Measurements from ENCODE around the gene FNDC3A. TPM values are rescaled to one million over a fixed set of nuclear protein-coding genes. Genes with fewer than 3 reads are reported as not detected.
"Not testable (repeated sequence)": the region's sequence is repeated elsewhere in the genome, so short reads cannot be mapped to it uniquely, and the experiment has no call there.

Gene FNDC3A
- total and polyA plus RNA-seq, 2 donors from 2014 or later: 12.5 to 67.8 TPM

DNA sequence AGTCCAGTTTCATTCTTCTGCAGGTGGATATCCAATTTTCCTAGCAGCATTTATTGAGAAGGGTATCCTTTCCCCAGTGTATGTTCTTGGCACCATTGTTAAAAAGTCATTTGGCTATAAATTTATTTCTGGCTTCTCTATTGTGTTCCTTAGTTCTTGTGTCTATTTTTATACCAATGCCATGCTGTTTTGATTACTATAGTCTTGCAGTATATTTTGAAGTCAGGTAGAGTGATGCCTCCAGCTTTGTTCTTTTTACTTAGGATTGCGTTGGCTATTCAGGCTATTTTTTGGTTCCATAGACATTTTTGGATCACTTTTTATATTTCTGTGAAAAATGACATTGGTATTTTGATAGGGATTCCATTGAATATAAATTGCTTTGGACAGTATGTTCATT is 172.7 kb downstream of the FNDC3A start:
- Histone ChIP-seq H3K36me3 (ENCODE audit: control insufficient read depth in 2 of 3, insufficient read depth in 3 of 3, low read length in 3 of 3) (peaks cover 4 to 7% (median 6%) of the 10 kb centered on the region in 3 donors), H3K27ac (ENCODE audit: low read depth in 2 of 2, low read length in 2 of 2) (no peak overlapping the region), H3K9ac (ENCODE audit: low read length in 3 of 3) (no peak overlapping the region), H3K4me3 (ENCODE audit: low read length in 3 of 3) (no peak overlapping the region), H3K9me3 (ENCODE audit: control insufficient read depth in 2 of 3, insufficient read depth in 1 of 3, low read length in 3 of 3) (peaks cover 0 to 7% (median 5%) of the 10 kb centered on the region in 3 donors), H3K27me3 (ENCODE audit: control insufficient read depth, insufficient read depth, low read length) (no peaks in the 10 kb centered on the region), H3K4me1 (ENCODE audit: control insufficient read depth in 2 of 3, insufficient read depth in 2 of 3, low read depth in 1 of 3, low read length in 3 of 3) (peaks cover 0 to 3% (median 0%) of the 10 kb centered on the region in 3 donors)
- FAIRE-seq (no peak), DNase-seq (no peak)
- intact Hi-C loops (cut with DNase I): no loop called here
- TF ChIP-seq, protein P1, sequence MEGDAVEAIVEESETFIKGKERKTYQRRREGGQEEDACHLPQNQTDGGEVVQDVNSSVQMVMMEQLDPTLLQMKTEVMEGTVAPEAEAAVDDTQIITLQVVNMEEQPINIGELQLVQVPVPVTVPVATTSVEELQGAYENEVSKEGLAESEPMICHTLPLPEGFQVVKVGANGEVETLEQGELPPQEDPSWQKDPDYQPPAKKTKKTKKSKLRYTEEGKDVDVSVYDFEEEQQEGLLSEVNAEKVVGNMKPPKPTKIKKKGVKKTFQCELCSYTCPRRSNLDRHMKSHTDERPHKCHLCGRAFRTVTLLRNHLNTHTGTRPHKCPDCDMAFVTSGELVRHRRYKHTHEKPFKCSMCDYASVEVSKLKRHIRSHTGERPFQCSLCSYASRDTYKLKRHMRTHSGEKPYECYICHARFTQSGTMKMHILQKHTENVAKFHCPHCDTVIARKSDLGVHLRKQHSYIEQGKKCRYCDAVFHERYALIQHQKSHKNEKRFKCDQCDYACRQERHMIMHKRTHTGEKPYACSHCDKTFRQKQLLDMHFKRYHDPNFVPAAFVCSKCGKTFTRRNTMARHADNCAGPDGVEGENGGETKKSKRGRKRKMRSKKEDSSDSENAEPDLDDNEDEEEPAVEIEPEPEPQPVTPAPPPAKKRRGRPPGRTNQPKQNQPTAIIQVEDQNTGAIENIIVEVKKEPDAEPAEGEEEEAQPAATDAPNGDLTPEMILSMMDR (IDR thresholded peaks at IDR 0.05; ENCODE audit: borderline replicate concordance, extremely low read depth, insufficient read depth): no peak

DNA sequence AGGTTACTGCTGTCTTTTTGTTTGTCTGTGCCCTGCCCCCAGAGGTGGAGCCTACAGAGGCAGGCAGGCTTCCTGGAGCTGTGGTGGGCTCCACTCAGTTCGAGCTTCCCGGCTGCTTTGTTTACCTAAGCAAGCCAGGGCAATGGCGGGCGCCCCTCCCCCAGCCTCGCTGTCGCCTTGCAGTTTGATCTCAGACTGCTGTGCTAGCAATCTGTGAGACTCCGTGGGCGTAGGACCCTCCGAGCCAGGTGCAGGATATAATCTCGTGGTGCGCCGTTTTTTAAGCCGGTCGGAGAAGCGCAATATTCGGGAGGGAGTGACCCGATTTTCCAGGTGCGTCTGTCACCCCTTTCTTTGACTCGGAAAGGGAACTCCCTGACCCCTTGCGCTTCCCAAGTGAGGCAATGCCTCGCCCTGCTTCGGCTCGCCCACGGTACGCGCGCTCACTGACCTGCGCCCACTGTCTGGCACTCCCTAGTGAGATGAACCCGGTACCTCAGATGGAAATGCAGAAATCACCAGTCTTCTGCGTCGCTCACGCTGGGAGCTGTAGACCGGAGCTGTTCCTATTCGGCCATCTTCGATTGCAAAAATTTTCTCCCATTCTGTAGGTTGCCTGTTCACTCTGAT is 182.4 kb downstream of the FNDC3A start:
- DNase-seq; H3K9ac ChIP-seq (ENCODE audit: low read length in 3 of 3); intact Hi-C loops (cut with DNase I); H3K4me3 ChIP-seq (ENCODE audit: low read length in 3 of 3); FAIRE-seq; H3K9me3 ChIP-seq (ENCODE audit: control insufficient read depth in 2 of 3, insufficient read depth in 1 of 3, low read length in 3 of 3); H3K27me3 ChIP-seq (ENCODE audit: control insufficient read depth, insufficient read depth, low read length); H3K36me3 ChIP-seq (ENCODE audit: control insufficient read depth in 2 of 3, insufficient read depth in 3 of 3, low read length in 3 of 3); H3K27ac ChIP-seq (ENCODE audit: low read depth in 2 of 2, low read length in 2 of 2); H3K4me1 ChIP-seq (ENCODE audit: control insufficient read depth in 2 of 3, insufficient read depth in 2 of 3, low read depth in 1 of 3, low read length in 3 of 3): not testable (repeated sequence)

DNA sequence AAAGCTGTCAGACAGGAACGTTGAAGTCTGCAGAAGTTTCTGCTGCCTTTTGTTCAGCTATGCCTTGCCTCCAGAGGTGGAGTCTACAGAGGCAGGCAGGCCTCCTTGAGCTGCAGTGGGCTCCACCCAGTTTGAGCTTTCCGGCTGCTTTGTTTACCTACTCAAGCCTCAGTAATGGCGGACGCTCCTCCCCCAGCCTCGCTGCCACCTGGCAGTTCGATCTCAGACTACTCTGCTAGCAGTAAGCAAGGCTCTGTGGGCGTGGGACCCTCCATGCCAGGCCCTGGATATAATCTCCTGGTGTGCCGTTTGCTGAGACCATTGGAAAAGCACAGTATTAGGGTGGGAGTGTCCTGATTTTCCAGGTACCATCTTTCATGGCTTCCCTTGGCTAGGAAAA is 187.4 kb downstream of the FNDC3A start:
- H3K9ac ChIP-seq (ENCODE audit: low read length in 3 of 3); FAIRE-seq; H3K9me3 ChIP-seq (ENCODE audit: control insufficient read depth in 2 of 3, insufficient read depth in 1 of 3, low read length in 3 of 3); intact Hi-C loops (cut with DNase I); H3K4me1 ChIP-seq (ENCODE audit: control insufficient read depth in 2 of 3, insufficient read depth in 2 of 3, low read depth in 1 of 3, low read length in 3 of 3); H3K36me3 ChIP-seq (ENCODE audit: control insufficient read depth in 2 of 3, insufficient read depth in 3 of 3, low read length in 3 of 3); H3K27me3 ChIP-seq (ENCODE audit: control insufficient read depth, insufficient read depth, low read length); H3K27ac ChIP-seq (ENCODE audit: low read depth in 2 of 2, low read length in 2 of 2); H3K4me3 ChIP-seq (ENCODE audit: low read length in 3 of 3); DNase-seq: not testable (repeated sequence)

- no peak overlapping the region for H3K9ac ChIP-seq (ENCODE audit: low read length in 3 of 3)
- FAIRE-seq: peak; percentile 6
- peaks cover 0 to 10% (median 4%) of the 10 kb centered on the region in 3 donors for H3K36me3 ChIP-seq (ENCODE audit: control insufficient read depth in 2 of 3, insufficient read depth in 3 of 3, low read length in 3 of 3)
- intact Hi-C loops (cut with DNase I): no loop called here
- H3K4me3 ChIP-seq (ENCODE audit: low read length in 3 of 3): no peak overlapping the region
- H3K9me3 ChIP-seq (ENCODE audit: control insufficient read depth in 2 of 3, insufficient read depth in 1 of 3, low read length in 3 of 3): peaks cover 0 to 9% (median 3%) of the 10 kb centered on the region in 3 donors
- H3K27ac ChIP-seq (ENCODE audit: low read depth in 2 of 2, low read length in 2 of 2): no peak overlapping the region
- no peaks in the 10 kb centered on the region for H3K27me3 ChIP-seq (ENCODE audit: control insufficient read depth, insufficient read depth, low read length)
- TF ChIP-seq, protein P1 (IDR thresholded peaks at IDR 0.05; ENCODE audit: borderline replicate concordance, extremely low read depth, insufficient read depth): no peak
- no peak for DNase-seq
- H3K4me1 ChIP-seq (ENCODE audit: control insufficient read depth in 2 of 3, insufficient read depth in 2 of 3, low read depth in 1 of 3, low read length in 3 of 3): no peaks in the 10 kb centered on the region
Measured at GRCh38 chr13:49164712-49165111, 189.0 kb downstream of the FNDC3A start.
